ENCODE data around the gene TNFSF13B.

DNA sequence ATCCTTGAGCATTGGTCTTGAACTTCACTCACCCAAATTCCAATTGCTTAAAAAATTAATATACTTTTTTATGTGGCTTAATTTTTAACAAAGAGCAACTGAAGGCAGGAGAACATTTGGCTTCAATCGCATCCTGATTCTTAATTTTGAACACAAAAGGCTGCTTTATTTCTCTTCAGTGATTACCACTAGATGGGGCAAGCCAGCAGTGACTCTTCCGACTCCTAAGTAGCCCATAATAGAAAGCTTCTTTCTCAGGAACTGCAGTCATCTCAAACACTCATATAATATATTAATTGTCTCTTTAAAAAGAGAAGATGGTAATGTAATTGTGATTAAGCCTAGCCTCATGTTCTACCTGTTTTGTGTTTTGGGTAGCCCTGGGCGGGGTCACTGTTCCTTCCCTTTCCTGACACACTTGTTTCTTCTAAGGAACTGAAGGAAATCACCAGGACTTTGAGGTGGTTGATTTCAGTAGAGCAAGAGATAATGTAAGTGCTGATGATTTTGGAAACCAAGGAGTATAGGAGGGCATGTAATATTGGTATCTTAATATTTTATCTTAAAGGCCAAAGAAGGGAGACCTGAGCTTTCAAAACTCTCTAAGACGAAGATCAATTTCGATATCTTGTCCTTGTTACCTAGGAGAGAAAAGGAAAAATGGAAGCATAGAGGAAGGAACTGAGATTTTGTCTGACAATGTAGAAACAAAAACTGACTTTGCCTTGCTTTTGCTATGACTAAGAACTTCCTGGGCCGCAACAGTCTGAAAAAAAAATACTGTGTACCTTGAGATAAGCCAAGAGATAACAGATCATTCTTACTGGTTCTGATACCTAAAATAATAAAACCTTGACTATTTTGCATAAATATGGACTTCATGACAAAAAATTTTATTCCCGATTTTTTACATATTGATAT, 73.1 kb downstream of the TNFSF13B start:
- TF ChIP-seq CTCF (IDR thresholded peaks at IDR 0.05) = peak; percentile 65
- no peak for TF ChIP-seq EP300 (IDR thresholded peaks at IDR 0.05; ENCODE audit: borderline replicate concordance in 1 of 2, low read depth in 1 of 2, low read length in 1 of 2)
- TF ChIP-seq TEAD4 (IDR thresholded peaks at IDR 0.05; ENCODE audit: borderline replicate concordance, insufficient read depth) = no peak
- no peak for TF ChIP-seq MXI1 (IDR thresholded peaks at IDR 0.05; ENCODE audit: low read depth, low read length)
- TF ChIP-seq TAF1 (IDR thresholded peaks at IDR 0.05; ENCODE audit: borderline replicate concordance, low read depth, low read length) = no peak
- peak; percentile 52 for TF ChIP-seq SMC3 (IDR thresholded peaks at IDR 0.05; ENCODE audit: low read depth, low read length)
- TF ChIP-seq, protein P1, sequence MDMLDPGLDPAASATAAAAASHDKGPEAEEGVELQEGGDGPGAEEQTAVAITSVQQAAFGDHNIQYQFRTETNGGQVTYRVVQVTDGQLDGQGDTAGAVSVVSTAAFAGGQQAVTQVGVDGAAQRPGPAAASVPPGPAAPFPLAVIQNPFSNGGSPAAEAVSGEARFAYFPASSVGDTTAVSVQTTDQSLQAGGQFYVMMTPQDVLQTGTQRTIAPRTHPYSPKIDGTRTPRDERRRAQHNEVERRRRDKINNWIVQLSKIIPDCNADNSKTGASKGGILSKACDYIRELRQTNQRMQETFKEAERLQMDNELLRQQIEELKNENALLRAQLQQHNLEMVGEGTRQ (IDR thresholded peaks at IDR 0.05; ENCODE audit: borderline replicate concordance, low read depth, low read length) = no peak
- no peak for TF ChIP-seq RFX5 (IDR thresholded peaks at IDR 0.05; ENCODE audit: low read length)
- no peak for TF ChIP-seq MAX (IDR thresholded peaks at IDR 0.05; ENCODE audit: low read depth)
- TF ChIP-seq YY1 (IDR thresholded peaks at IDR 0.05; ENCODE audit: low read depth) = no peak
- no peak for TF ChIP-seq FOXM1 (IDR thresholded peaks at IDR 0.05; ENCODE audit: low read depth)
- no peak for TF ChIP-seq JUND (IDR thresholded peaks at IDR 0.05)
- TF ChIP-seq FOXJ3 (CRISPR knock-in tag; IDR thresholded peaks at IDR 0.05) = no peak
